ENCODE measurements around the gene PRRC2B.

DNA sequence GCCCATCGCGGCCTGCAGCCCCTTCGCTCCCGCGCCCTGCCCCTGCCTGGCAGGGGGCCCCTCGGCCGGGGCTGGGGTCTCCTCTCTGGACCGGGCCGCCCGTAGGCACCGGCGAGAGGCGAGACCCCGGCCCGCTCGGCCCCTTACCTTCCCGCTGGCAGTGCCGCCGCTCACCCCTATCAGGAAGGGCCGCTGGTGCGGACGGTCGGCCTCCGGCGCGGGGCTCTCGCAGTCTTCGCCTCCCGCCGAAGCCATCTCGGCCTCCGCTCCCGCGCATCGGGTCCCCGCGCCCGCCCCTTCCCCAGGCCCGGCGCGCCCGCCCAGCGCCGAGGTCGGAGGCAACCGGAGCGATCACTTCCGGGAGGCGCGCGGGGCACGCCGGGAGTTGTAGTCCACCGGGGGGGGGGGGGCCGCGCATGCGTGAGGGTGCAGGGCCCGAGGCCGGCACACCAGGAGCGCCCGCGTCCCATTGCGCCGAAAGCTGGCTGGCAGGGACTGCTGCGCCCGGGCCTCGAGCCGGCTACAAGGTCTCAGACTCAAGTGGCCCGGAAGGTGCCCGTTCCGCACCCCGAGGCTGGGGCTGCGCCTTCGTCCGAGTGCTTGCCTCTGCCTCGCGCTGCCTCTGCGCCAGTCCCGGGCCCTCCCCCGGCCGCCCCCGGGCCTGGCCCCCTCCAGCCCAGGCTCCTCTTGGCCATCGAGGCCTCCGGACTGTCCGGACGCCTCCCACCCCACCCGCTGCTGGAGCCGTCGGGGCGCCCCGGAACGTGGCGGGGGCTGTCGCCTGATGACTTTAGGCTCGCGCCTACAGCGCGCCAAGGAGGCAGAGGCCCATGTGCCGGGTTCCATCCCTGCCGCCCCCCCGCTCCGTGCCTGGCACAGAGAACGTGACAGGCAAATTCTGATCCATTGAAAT is 137.3 kb downstream of the PRRC2B start, which contains the start of gene UCK1:
- no peak for TF ChIP-seq MAX (IDR thresholded peaks at IDR 0.05)
- TF ChIP-seq CTCF (IDR thresholded peaks at IDR 0.05; ENCODE audit: low read depth, low read length, missing input control) = no peak
- TF ChIP-seq HNF4G (IDR thresholded peaks at IDR 0.05) = no peak
- TF ChIP-seq GABPA (IDR thresholded peaks at IDR 0.05 in 1 of 2, conservative IDR thresholded peaks at IDR 0.05 in 1 of 2) = peak in 1 of 2 donors; percentile 80
- TF ChIP-seq JUND (IDR thresholded peaks at IDR 0.05) = no peak
- no peak for TF ChIP-seq ZBTB33 (IDR thresholded peaks at IDR 0.05)
- no peak for TF ChIP-seq SP1 (IDR thresholded peaks at IDR 0.05)
- TF ChIP-seq, protein P1, sequence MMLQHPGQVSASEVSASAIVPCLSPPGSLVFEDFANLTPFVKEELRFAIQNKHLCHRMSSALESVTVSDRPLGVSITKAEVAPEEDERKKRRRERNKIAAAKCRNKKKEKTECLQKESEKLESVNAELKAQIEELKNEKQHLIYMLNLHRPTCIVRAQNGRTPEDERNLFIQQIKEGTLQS (IDR thresholded peaks at IDR 0.05) = no peak

Measured in liver (tissue), 3 donors.